Dermis microvascular lymphatic vessel endothelial cell (primary cell): Measurements from ENCODE around the gene PAXIP1. TPM values are rescaled to one million over a fixed set of nuclear protein-coding genes. Genes with fewer than 3 reads are reported as not detected.

ENCODE experiments used
- DNase-seq, 2 donors: peaks; one replicate each; pipeline versions ENCODE4 v3.0.0 to v3.0.0-alpha.2; 2010; ENCODE audit warnings: low read depth in 2 of 2
- total RNA-seq: library from RNA; depleted of rRNA; stranded (reverse); fragments of >200 nt; gene quantifications from 2 replicates; pipeline ENCODE4 v1.2.1, GENCODE V29; 2014

The PAXIP1 gene
- total RNA-seq, 1 donor from 2014 or later = 4.5 TPM

DNA sequence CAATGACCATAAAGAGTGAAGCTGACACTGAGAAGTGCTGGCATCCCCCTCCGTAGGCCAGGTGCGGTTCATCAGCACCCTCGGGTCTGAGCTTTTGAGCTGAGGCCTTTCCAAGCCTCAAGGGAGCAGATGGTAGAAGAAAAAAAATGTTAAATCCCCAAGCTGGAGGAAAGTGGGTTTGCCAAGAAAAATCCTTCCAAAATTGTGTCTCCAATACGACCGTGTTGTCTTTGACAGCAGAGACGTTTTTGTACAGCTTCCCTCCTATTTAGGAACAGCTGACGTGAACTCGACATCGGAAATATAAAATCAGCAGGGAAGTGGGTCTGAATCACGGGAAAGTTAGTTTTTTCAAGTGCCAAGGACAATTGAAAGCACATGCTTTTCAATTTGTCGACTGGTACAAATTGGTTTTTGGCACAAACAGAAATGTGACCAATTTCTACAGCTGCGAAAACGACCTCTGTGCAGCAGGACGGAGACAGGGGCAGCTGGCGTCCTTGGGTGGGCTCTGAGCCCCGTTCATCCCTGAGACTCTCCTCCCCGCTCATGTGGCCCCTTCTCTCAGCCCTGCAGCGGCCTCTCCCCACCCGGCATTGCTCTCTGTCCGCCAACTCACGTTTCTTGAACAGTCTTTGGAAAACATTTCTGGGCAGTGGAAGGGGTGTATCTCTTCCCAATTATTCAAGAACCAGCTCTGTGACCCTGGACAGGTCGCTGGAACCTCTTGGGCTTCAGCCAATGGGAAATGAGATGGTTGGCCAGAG is 89.9 kb downstream of the PAXIP1 start:
- no peak for DNase-seq

- DNase-seq = no peak
Measured at GRCh38 chr7:154911862-154912455, 91.0 kb downstream of the PAXIP1 start.

DNA sequence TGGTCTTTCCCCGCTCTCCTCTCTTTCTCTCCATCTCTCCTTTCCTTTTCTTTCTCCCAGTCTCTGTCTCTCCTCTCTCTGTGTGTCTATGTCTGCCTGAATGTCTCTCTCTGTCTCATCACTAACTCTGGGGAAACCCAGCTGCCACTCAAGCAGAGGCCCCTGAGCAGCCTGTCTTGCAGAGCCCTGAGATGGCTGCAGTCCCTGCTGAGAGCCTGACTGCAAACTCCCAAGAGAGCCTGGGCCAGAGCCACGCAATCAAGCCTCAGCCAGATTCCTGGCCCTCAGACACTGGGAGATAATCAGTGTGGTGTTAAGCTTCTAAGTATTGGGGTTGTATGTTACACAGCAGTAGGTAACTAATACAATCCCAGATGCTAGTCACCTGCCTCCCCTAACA is 91.5 kb downstream of the PAXIP1 start:
- no peak for DNase-seq

- no peak for DNase-seq
Measured at GRCh38 chr7:154910977-154911376, 91.9 kb downstream of the PAXIP1 start.

DNA sequence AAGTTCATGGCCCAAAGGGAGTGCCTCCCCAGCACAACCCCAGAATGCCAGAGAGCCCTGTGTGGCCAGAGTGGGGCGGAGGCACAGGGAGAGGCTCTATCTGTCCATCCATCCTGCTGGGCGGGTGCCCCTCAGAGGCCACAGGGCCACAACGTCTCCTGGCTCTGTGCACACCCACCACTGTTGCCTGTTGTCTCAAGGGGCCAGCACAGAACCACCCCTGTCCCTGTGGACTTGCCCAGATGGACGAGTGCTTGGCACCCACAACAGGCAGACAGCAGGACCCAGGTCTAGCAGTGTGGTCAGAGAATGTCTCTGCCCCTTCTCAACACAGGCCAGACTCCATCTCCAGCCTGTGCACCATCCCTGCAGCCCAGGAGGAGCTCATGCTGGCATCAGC is 92.8 kb downstream of the PAXIP1 start:
- no peak for DNase-seq

- no peak for DNase-seq
Measured at GRCh38 chr7:154909241-154910105, 93.5 kb downstream of the PAXIP1 start.

GRCh38 chr7:154907651-154908620 is 95.0 kb downstream of the PAXIP1 start:
- no peak for DNase-seq

DNA sequence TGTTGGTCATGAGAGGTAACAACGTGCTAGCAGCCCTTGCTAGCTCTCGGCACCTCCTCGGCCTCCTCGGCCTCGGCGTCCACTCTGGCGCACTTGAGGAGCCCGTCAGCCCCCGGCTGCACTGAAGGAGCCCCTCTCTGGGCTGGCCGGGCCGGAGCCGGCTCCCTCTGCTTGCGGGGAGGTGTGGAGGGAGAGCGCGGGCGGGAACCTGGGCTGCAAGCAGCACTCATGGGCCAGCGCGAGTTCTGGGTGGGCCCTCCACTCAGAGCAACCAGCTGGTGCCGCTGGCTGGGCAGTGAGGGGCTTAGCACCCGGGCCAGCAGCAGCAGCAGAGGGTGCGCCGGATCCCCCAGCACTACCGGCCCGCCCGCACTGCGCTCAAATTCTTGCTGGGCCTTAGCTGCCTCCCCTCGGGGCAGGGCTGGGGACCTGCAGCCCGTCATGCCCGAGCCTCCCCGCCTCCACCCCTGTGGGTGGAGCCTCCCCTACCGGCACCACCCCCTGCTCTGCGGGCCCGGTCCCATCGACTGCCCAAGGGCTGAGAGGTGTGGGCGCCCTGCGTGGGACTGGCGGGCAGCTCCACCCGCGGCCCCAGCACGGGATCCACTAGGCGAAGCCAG is 96.1 kb downstream of the PAXIP1 start:
- DNase-seq = no peak

DNA sequence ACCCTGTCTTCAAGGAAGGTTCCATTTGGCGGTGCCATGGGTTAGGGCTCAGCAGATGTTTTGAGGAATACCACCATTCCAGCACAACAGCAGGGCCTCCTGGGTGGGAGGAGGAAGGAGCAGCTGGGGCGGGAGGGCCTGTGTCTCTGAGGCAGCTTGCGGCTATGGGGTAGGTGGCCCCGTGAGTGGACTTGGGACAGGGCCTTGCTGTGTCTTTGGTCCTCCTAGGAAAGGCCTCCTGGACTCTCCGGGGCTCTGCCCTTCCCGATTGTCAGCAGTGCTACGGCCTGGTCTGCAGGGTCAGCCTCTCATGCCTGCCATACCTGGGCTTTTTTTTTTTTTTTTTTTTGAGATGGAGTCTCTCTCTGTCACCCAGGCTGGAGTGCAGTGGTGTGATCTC is 96.7 kb downstream of the PAXIP1 start:
- DNase-seq = no peak

GRCh38 chr7:154905615-154906014 is 97.3 kb downstream of the PAXIP1 start:
- DNase-seq = no peak

DNA sequence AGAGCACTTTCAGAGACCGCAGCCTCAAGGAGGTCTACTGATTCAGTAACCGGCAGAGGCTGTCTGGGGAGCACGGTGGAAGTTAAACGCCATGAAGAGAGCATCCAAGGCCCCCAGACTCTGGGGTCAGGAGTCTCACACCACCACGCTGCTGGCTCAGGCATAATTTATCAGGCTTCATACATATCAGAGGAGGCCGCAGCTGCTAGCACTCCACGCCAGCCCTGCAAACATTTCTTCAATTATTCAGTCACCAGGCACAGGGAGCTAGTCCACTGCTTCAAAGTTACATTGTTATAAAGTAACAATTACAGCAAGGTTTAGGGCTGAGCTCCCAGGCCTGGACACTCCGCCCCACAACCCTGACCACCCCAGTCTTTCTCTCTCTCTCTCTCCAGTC is 97.8 kb downstream of the PAXIP1 start:
- no peak for DNase-seq

DNA sequence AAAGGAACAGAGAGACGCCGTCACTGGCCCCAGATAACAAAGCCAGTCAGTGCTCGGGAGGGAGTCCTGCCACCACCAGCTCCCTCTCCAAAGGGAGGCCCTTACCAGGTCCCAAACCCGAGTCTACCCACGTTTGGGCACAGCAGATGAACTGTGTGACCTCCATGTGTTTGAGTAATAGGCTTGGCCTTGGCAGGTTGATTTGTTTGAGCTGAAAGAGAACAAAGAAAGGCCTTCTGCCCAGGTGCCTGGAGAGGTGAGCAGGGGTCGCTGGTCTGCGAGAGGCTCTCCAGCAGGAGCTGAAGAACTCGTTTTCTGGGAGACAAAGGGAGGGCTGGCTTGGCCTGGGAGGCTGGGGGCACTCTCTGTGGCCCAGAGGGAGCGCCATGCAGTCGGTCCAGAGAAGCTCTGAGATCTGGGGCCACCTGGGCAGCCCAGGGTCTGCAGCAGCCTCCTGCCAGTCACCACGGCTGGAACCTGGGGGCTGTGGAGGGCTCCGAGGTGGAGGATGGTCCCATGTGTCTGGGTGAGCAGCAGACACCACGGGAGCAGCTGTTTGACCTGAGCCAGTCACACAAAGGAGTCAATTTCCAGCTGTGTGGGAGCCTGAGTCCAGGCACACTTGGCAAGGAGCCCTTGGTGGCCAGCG is 99.7 kb downstream of the PAXIP1 start:
- DNase-seq = no peak

- no peak for DNase-seq
Measured at GRCh38 chr7:154902600-154903082, 100.3 kb downstream of the PAXIP1 start.

DNA sequence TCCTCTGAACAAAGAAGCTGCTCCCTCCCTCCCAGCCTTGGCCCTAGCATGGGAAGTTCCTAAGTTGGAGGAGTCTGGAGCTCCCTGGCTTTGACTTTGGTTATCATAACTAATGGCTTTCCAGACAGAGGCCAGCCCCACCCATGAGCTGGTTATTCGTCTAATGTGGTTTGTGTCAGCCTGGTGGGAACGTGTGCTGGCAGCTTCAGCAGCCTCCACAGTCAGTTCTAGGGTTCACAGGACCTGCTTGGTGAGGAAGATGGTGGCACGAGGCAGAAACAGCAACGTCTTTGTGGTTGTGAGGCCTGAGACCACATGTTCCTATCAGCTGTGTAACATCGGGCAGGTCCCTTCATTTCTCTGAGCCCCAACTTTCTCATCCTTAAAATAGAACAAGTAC is 103.1 kb downstream of the PAXIP1 start:
- DNase-seq = no peak

GRCh38 chr7:154898973-154899855 is 103.7 kb downstream of the PAXIP1 start:
- DNase-seq = no peak

DNA sequence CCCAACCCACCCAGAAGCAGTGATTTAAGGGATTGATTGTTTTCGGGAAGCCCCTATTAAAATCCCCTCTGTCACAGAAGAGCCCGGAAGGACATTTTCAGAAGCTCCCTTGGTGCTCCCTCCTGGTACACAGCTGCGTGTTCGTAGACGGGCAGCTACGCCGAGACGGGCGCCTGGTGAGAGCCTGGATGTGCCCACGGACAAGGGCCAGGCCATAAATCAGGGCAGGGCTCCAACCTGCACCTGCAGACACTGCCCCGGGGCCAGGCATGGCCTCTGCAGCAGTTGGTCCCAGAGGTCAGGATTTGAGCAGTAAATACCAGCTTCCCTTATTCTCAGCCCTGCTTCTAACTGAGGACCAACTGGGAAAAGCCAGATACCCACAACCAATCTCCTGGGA is 106.8 kb downstream of the PAXIP1 start:
- no peak for DNase-seq
